RWPE2 (cell line): ENCODE measurements around the gene SMAD3.

Experiments used
- ATAC-seq: fragments of 200-7000 bp; cut with Tn5 transposase; 3 replicates; pipeline ENCODE4 v1.9.1; 2021; ENCODE audit warnings: low read depth
- DNase-seq: peaks from one replicate; pipeline ENCODE4 v3.0.0-alpha.2; 2020; ENCODE audit warnings: low spot score
- H3K27ac ChIP-seq: fragments of 450-650 bp; 2 replicates; pipeline ENCODE4 v1.5.1; 2017; ENCODE audit warnings: mild to moderate bottlenecking; ENCODE audit not compliant: poor library complexity, severe bottlenecking
- H3K27me3 ChIP-seq: fragments of 250-450 bp; sonication (Bioruptor Pico); 2 replicates; pipeline ENCODE4 v1.5.1; 2021; ENCODE audit warnings: mild to moderate bottlenecking, moderate library complexity; ENCODE audit not compliant: insufficient read depth, poor library complexity, severe bottlenecking
- H3K36me3 ChIP-seq: fragments of 250-450 bp; sonication (Bioruptor Pico); 2 replicates; pipeline ENCODE4 v1.5.1; 2020; ENCODE audit warnings: low read depth, mild to moderate bottlenecking, moderate library complexity
- H3K4me1 ChIP-seq: fragments of 250-450 bp; sonication (Bioruptor Pico); 2 replicates; pipeline ENCODE4 v1.5.1; 2021; ENCODE audit warnings: mild to moderate bottlenecking, moderate library complexity; ENCODE audit not compliant: insufficient read depth, poor library complexity, severe bottlenecking
- H3K4me3 ChIP-seq: fragments of 250-450 bp; sonication (Bioruptor Pico); 2 replicates; pipeline ENCODE4 v1.5.1; 2021; ENCODE audit warnings: mild to moderate bottlenecking, moderate library complexity; ENCODE audit not compliant: severe bottlenecking
- H3K9me3 ChIP-seq: fragments of 250-450 bp; sonication (Bioruptor Pico); 2 replicates; pipeline ENCODE4 v1.5.1; 2021; ENCODE audit warnings: mild to moderate bottlenecking, moderate library complexity; ENCODE audit not compliant: severe bottlenecking
- CTCF ChIP-seq: fragments of 450-650 bp; IDR thresholded peaks from one replicate; pipeline ENCODE4 v1.5.1; 2017; ENCODE audit warnings: mild to moderate bottlenecking, moderate library complexity; ENCODE audit not compliant: poor library complexity, severe bottlenecking

Gene SMAD3

GRCh38 chr15:67047149-67047661, 18.2 kb upstream of the SMAD3 start:
- Histone ChIP-seq H3K27ac (peak overlapping the region; percentile 96), H3K4me1 (peaks cover 46% of the 10 kb centered on the region), H3K36me3 (no peaks in the 10 kb centered on the region), H3K27me3 (no peaks in the 10 kb centered on the region), H3K4me3 (no peak overlapping the region), H3K9me3 (no peaks in the 10 kb centered on the region)
- DNase-seq (peak; percentile 44), ATAC-seq (no peak)
- TF ChIP-seq CTCF: no peak

- ATAC-seq (peak; percentile 65), DNase-seq (peak; percentile 92)
- H3K4me3 ChIP-seq: no peak overlapping the region
- H3K9me3 ChIP-seq: no peaks in the 10 kb centered on the region
- H3K36me3 ChIP-seq: no peaks in the 10 kb centered on the region
- peaks cover 46% of the 10 kb centered on the region for H3K4me1 ChIP-seq
- no peaks in the 10 kb centered on the region for H3K27me3 ChIP-seq
- H3K27ac ChIP-seq: peak overlapping the region; percentile 96
- TF ChIP-seq CTCF: no peak
Observed at GRCh38 chr15:67048281-67049279, 16.8 kb upstream of the SMAD3 start.

- peak; percentile 71 for TF ChIP-seq CTCF
- Histone ChIP-seq H3K27me3 (no peaks in the 10 kb centered on the region), H3K4me3 (no peak overlapping the region), H3K27ac (peak overlapping the region; percentile 96), H3K9me3 (no peaks in the 10 kb centered on the region), H3K4me1 (peaks cover 37% of the 10 kb centered on the region), H3K36me3 (no peaks in the 10 kb centered on the region)
- DNase-seq: peak; percentile 83
- peak; percentile 73 for ATAC-seq
Observed at GRCh38 chr15:67049351-67050044, 15.9 kb upstream of the SMAD3 start.

GRCh38 chr15:67050062-67050461, 15.3 kb upstream of the SMAD3 start:
- H3K4me1 ChIP-seq: peaks cover 31% of the 10 kb centered on the region
- H3K27me3 ChIP-seq: no peaks in the 10 kb centered on the region
- no peaks in the 10 kb centered on the region for H3K9me3 ChIP-seq
- no peak overlapping the region for H3K4me3 ChIP-seq
- DNase-seq (peak; percentile 90), ATAC-seq (peak; percentile 58)
- no peaks in the 10 kb centered on the region for H3K36me3 ChIP-seq
- peak; percentile 11 for TF ChIP-seq CTCF
- peak overlapping the region; percentile 96 for H3K27ac ChIP-seq
